GM18499 (cell line): ENCODE data around the gene SEMA3F.
"Not testable (repeated sequence)": the region's sequence is repeated elsewhere in the genome, so short reads cannot be mapped to it uniquely, and the experiment has no call there.

Experiments used
- ATAC-seq: cut with Tn5 transposase; IDR thresholded peaks from one replicate; pipeline ENCODE4 v1.9.1; 2021; ENCODE audit warnings: moderate number of reproducible peaks; ENCODE audit not compliant: insufficient read depth, unreplicated experiment

SEMA3F gene

GRCh38 chr3:50205413-50206276 is 50.5 kb downstream of the SEMA3F start:
- ATAC-seq = no peak

DNA sequence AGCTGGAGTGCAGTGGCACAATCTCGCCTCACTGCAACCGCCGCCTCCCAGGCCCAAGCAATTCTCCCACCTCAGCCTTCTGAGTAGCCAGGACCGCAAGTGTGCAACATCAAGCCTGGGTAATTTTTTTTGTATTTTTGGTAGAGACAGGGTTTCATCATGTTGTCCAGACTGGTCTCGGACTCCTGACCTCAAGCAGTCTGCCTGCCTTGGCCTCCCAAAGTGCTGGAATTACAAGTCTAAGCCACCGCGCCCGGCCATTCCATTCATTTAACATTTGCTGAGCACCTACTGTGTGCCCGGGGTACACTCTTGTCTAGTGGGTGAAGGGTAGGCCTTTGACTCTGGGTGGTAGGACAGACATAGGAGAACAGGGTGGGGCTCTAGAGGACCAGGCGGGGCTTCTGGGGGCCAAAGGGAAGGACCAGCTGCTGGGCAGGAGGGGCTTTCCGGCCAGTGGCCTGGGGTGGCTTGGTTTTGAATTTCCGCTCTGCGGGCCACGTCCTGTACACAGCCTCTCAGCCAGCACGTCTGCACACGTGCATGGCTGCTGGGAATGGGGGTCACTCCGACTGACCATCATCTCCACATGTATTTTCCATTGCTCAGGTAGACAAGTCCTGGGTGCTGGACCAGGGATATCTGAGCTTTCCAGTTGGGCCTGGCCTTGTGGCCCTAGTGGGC is 52.4 kb downstream of the SEMA3F start:
- ATAC-seq = no peak

GRCh38 chr3:50208677-50209344 is 53.7 kb downstream of the SEMA3F start:
- ATAC-seq = no peak

GRCh38 chr3:50210176-50210509 is 55.0 kb downstream of the SEMA3F start:
- ATAC-seq = no peak

GRCh38 chr3:50210510-50211367 is 55.6 kb downstream of the SEMA3F start:
- ATAC-seq = no peak

GRCh38 chr3:50211368-50211717 is 56.2 kb downstream of the SEMA3F start:
- ATAC-seq = not testable (repeated sequence)

DNA sequence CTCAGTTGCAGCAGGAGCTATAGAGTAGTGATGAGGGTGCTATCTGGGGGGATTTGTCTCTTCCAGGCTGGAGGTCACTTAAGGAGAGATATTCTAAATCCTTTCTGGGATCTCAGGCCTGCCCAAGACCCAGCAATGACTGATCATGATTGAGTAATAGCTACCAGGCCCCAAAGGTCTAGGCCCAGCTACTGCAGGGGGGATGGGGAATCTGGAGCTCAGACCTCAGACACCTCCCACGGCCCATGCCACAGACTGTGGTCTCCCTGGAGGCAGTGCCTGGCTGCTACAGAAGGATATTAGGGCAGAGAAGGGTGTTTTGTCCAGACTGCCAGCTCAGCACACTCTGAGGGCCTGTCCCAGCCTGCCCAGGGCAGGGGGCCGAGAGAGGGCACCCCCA is 56.8 kb downstream of the SEMA3F start:
- ATAC-seq = no peak

GRCh38 chr3:50212502-50212901 is 57.4 kb downstream of the SEMA3F start:
- ATAC-seq = no peak

GRCh38 chr3:50212971-50213370 is 57.8 kb downstream of the SEMA3F start:
- no peak for ATAC-seq

DNA sequence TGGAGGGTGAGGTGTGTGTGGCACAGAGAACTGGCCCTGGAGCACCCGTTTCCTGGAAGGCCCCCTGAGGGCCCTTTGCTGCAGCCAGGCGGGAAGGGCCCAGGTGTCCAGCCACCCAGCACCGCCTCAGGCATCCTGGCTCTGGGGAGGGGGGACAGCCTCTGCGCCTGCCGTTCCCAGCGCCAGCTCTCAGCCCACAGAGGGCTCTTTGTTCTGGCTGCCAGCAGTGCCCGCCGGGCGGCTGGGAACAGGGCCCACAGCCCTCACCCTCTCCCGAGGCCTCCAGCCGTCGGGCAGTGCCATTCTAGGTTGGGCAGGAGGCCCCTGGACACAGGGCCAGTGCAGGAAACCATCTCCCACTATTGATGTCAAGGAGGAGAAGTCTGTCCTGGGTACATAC is 58.2 kb downstream of the SEMA3F start:
- ATAC-seq = no peak

- ATAC-seq = no peak
Observed at GRCh38 chr3:50214824-50215223, 59.7 kb downstream of the SEMA3F start.

DNA sequence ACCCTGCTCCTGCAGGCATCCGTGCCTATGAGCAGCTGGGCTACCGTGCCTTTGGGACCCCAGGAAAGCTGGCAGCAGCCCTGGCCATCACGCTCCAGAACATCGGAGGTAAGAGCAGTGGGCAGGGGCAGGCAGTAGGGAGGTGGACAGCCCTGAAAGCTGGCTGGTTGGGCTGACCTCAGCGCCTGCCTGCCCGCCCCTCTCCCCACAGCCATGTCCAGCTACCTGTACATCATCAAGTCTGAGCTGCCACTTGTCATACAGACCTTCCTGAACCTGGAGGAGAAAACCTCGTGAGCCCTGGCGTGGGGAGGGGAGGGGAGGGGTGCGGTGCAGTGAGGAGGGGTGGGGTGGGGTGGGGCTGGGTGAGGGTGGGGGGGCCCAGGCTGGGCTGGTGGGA is 60.4 kb downstream of the SEMA3F start:
- no peak for ATAC-seq

- no peak for ATAC-seq
Observed at GRCh38 chr3:50217681-50218080, 62.6 kb downstream of the SEMA3F start.

DNA sequence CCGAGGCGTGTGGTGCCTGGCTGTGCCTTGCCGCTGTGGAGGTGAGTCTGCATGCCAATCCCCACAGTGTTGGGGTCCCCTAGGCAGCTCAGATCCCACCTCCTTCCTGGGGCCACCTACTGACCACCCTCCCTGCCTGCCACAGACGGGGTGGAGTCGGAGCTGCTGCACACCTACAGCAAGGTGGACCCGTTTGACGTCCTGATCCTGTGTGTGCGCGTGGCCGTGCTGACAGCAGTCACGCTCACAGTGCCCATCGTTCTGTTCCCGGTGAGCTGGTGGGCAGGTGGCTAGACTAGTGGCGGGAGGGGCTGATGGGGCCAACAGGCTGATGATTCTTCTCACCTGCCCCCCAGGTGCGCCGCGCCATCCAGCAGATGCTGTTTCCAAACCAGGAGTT is 63.3 kb downstream of the SEMA3F start:
- ATAC-seq = no peak

DNA sequence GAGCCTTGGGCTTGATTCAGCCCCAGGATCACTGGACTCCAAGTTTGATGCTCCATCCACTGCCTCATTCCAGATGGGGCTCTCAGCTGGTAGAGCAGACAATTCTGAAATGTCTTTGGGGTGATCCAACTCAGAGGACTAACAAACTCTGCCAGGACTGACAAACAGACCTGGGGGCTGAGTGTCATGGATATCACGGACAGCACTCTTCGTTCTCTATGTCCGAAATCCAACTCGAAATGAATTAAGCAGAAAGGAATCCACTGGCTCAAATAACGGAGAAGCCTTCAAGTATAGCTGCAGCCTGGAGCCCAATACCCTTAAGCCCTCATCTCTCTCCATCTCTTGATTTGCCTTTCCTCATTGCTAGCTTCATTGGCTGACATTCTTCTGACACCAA is 64.2 kb downstream of the SEMA3F start:
- ATAC-seq = no peak

GRCh38 chr3:50220109-50220508 is 65.0 kb downstream of the SEMA3F start:
- no peak for ATAC-seq

DNA sequence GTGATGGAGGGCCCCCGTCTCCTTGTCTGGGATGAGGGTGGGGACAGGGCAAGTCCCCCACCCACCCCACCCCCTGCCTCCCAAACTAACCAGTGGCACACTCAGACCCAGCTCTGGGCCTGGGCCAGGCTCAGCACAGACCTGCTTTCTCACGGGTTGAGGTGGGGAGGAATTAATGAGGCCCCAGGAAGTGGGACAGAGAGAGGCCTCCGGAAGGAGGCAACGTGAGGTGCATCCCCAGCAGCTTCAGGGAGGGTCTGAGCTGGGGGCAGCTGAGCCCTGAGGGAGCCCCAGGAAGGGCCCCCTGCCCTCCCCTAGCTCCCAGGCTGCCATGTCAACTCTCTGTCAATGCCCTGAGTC is 65.9 kb downstream of the SEMA3F start:
- no peak for ATAC-seq

DNA sequence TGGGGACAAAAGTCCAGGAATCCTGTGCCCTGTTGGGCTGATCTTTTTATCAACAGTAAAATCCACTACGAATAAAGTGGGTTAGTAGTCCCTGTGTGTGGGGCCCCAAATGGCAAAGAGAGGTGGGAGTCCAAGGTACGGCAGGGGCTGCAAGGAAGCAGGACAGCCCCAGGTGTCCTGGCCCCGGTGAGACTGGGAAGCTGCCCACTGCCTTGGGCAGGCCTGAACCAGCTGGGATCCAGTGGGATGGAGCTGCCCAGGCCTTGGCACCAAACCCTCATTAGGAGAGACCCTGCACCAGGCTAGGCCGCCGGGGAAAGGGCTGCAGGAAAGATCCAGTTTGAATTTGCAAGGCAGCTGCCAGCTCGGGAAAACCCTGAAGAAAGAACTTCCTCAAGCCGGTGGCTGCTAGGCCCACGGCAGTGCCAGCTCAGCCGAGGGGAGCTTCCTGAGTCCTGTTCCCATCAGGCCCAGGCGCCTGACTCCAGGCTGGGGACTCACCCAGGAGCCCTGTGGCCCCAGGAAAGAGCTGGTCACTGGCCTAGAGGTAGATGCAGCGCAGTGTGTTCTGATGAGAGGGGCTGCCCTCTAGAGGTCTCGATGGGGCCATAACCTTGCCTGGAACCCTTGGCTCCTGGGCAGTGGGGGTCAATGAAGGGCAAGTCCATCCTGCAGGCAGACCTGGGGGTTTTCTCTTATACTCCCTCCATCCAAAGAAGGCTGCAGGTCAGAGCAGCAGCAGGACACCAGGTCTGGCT is 66.5 kb downstream of the SEMA3F start:
- ATAC-seq = no peak

DNA sequence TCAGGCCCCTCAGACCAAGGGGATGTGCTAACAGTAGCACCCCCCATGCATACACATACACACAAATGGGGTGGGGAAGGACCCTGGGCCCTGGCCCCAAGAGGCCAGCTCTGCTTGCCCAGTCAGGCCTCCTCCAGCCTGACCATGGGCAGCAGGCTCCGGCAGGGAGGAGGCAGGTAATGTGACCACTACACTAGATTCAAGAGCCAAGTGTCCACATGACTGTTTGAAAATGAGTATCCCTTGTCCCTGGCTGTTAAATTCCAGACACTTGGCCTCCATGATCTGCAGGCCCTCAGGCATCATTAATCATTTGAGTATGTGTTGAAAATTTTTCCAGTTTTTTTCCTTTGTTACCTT is 67.0 kb downstream of the SEMA3F start:
- ATAC-seq = no peak

DNA sequence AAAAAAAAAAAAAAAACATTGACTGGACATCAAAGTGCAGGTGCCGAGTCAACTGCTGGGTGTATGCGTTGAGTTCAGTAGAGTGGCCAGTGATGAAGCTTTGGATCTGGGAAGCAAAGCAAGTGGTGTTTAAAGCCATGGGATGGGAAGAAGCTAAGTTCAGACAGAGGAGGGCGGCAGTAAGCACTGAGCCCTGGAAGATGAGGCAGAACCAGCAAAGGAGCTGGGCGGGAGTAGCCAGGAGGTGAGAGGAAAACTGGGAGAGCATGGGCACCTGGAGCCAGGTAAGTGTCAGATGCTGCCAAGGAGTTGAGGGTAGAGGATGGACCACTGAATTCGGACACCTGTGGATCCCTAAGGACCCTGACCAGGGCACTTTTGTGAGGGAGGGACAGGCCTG is 69.5 kb downstream of the SEMA3F start:
- no peak for ATAC-seq
